Lower leg skin (tissue), 3 donors: Measurements from ENCODE around the gene AQP1.

Source experiments
- CTCF ChIP-seq, 3 donors: fragments of 450-650 bp; IDR thresholded peaks; one replicate each; pipeline ENCODE4 v1.5.1; 2016; ENCODE audit warnings: antibody characterized with exemption in 3 of 3, mild to moderate bottlenecking in 3 of 3, moderate library complexity in 2 of 3
- POLR2A ChIP-seq, 2 donors: fragments of 450-650 bp; IDR thresholded peaks; one replicate each; pipeline ENCODE4 v1.6.1; 2016 to 2017; ENCODE audit warnings: antibody characterized with exemption in 2 of 2, mild to moderate bottlenecking in 1 of 2, moderate library complexity in 1 of 2

GRCh38 chr7:30888747-30889146 lies 22.9 kb upstream of the AQP1 start:
- TF ChIP-seq CTCF (IDR thresholded peaks at IDR 0.05) (no peak), POLR2A (IDR thresholded peaks at IDR 0.05) (no peak)
